H1 (cell line): ENCODE measurements around the gene WNT9A. TPM values are rescaled to one million over a fixed set of nuclear protein-coding genes. Genes with fewer than 3 reads are reported as not detected.
"Not testable (repeated sequence)": the region's sequence is repeated elsewhere in the genome, so short reads cannot be mapped to it uniquely, and the experiment has no call there.

Experiments
- CTCF ChIA-PET: fragments of 300-600 bp; sonication (Branson Sonifier 250); formaldehyde crosslinking; loops from one replicate; lab custom pipeline; 2021; ENCODE audit not compliant: partially characterized antibody; lab: Charles Lee
- POLR2A ChIA-PET: fragments of 300-600 bp; sonication (Branson Sonifier 250); formaldehyde crosslinking; loops from one replicate; lab custom pipeline; 2021; ENCODE audit warnings: inconsistent platforms; ENCODE audit not compliant: partially characterized antibody; lab: Charles Lee
- DNase-seq, 2 experiments: peaks; one replicate each; pipeline versions ENCODE4 v3.0.0 to v3.0.0-alpha.2; 2010 to 2022; ENCODE audit warnings: low spot score in 2 of 2, low read depth in 1 of 2, mixed read lengths in 1 of 2
- FAIRE-seq: peaks from 2 replicates; lab custom pipeline; 2011; peaks lifted over from hg19 to GRCh38; lab: Jason Lieb, UNC
- H2AFZ ChIP-seq: 2 replicates; pipeline ENCODE4 v1.8.1; 2012; ENCODE audit warnings: low read length, inconsistent platforms
- H2AK5ac ChIP-seq: 2 replicates; pipeline ENCODE4 v1.6.1; 2013; ENCODE audit warnings: low read depth, low read length
- H2BK120ac ChIP-seq: replicated peaks from 2 replicates; pipeline ENCODE3; 2013; ENCODE audit warnings: low read depth, low read length, inconsistent platforms
- H2BK12ac ChIP-seq: 2 replicates; pipeline ENCODE4 v1.6.1; 2013; ENCODE audit warnings: low read depth, low read length
- H2BK15ac ChIP-seq: 2 replicates; pipeline ENCODE4 v1.6.1; 2013; ENCODE audit warnings: low read length
- H2BK20ac ChIP-seq: 2 replicates; pipeline ENCODE4 v1.6.1; 2013; ENCODE audit warnings: low read length
- H2BK5ac ChIP-seq: 2 replicates; pipeline ENCODE4 v1.6.1; 2013; ENCODE audit warnings: low read depth, low read length
- H3K14ac ChIP-seq: 2 replicates; pipeline ENCODE4 v1.6.1; 2013; ENCODE audit warnings: inconsistent platforms; ENCODE audit not compliant: insufficient read length
- H3K18ac ChIP-seq: 2 replicates; pipeline ENCODE4 v1.6.1; 2013; ENCODE audit warnings: low read length; ENCODE audit errors: extremely low read depth
- H3K23ac ChIP-seq: 2 replicates; pipeline ENCODE4 v1.6.1; 2013; ENCODE audit warnings: inconsistent platforms; ENCODE audit not compliant: insufficient read length
- H3K23me2 ChIP-seq: 2 replicates; pipeline ENCODE4 v1.6.1; 2013; ENCODE audit warnings: low read depth, low read length
- H3K27ac ChIP-seq: 2 replicates; pipeline ENCODE4 v1.6.1; 2011; ENCODE audit warnings: low read depth, low read length, inconsistent platforms
- H3K27me3 ChIP-seq, 4 experiments: replicated peaks in 1 of 4; 1 replicate in 1 of 4; 2 replicates in 3 of 4; pipeline versions ENCODE4 v1.6.1 to v1.8.1; 2011 to 2013; ENCODE audit warnings: low read length in 3 of 4, mild to moderate bottlenecking in 3 of 4, inconsistent platforms in 2 of 4, mixed read lengths in 2 of 4, moderate library complexity in 1 of 4; ENCODE audit not compliant: control insufficient read depth in 3 of 4, insufficient read depth in 3 of 4; ENCODE audit errors: extremely low read depth in 1 of 4
- H3K36me3 ChIP-seq, 4 experiments: 2 replicates each; pipeline versions ENCODE4 v1.6.1 to v1.8.1; 2011 to 2013; ENCODE audit warnings: mild to moderate bottlenecking in 4 of 4, low read length in 3 of 4, moderate library complexity in 2 of 4, control low read depth in 1 of 4, inconsistent platforms in 1 of 4; ENCODE audit not compliant: insufficient read depth in 4 of 4, control insufficient read depth in 2 of 4
- H3K4ac ChIP-seq: replicated peaks from 2 replicates; pipeline ENCODE3; 2013; ENCODE audit warnings: low read length, low read depth, mixed read lengths, inconsistent platforms; ENCODE audit not compliant: insufficient read length
- H3K4me1 ChIP-seq, 4 experiments: replicated peaks in 1 of 4; 1 replicate in 1 of 4; 2 replicates in 3 of 4; pipeline versions ENCODE4 v1.6.1 to v1.8.1; 2011 to 2013; ENCODE audit warnings: low read length in 3 of 4, inconsistent platforms in 2 of 4, mixed read lengths in 1 of 4; ENCODE audit not compliant: insufficient read depth in 4 of 4, control insufficient read depth in 3 of 4
- H3K4me2 ChIP-seq, 2 experiments: 2 replicates each; pipeline versions ENCODE4 v1.6.1 to v1.8.1; 2011 to 2013; ENCODE audit warnings: low read depth in 2 of 2, low read length in 2 of 2, control low read depth in 1 of 2, inconsistent platforms in 1 of 2, mild to moderate bottlenecking in 1 of 2; ENCODE audit not compliant: insufficient read depth in 1 of 2
- H3K4me3 ChIP-seq, 4 experiments: fragments of 200-600, 300-600 bp in 1 of 4; sonication (generic), shearing (Covaris generic), sonication (Bioruptor Twin) in 1 of 4; 2 replicates each; pipeline versions ENCODE4 v1.5.1 to v1.8.1; 2011 to 2016; ENCODE audit warnings: low read length in 4 of 4, low read depth in 3 of 4, control low read depth in 2 of 4, inconsistent platforms in 2 of 4, mild to moderate bottlenecking in 2 of 4, mixed read lengths in 1 of 4, moderate library complexity in 1 of 4; ENCODE audit not compliant: insufficient read depth in 2 of 4; ENCODE audit errors: extremely low read depth in 1 of 4
- H3K56ac ChIP-seq: replicated peaks from 2 replicates; pipeline ENCODE3; 2013; ENCODE audit warnings: low read depth, mild to moderate bottlenecking, mixed read lengths, low read length, inconsistent platforms; ENCODE audit not compliant: insufficient read length
- H3K79me1 ChIP-seq: 2 replicates; pipeline ENCODE4 v1.6.1; 2013; ENCODE audit warnings: low read depth, low read length, control low read depth
- H3K79me2 ChIP-seq, 2 experiments: 2 replicates each; pipeline versions ENCODE4 v1.6.1 to v1.8.1; 2012 to 2013; ENCODE audit warnings: low read length in 2 of 2, mild to moderate bottlenecking in 2 of 2, inconsistent platforms in 1 of 2; ENCODE audit not compliant: insufficient read depth in 2 of 2, control insufficient read depth in 1 of 2
- H3K9ac ChIP-seq, 4 experiments: replicated peaks in 1 of 4; 1 replicate in 1 of 4; 2 replicates in 3 of 4; pipeline versions ENCODE4 v1.6.1 to v1.8.1; 2011 to 2013; ENCODE audit warnings: low read depth in 3 of 4, low read length in 3 of 4, control low read depth in 2 of 4, mild to moderate bottlenecking in 2 of 4, moderate library complexity in 2 of 4, inconsistent platforms in 1 of 4; ENCODE audit errors: extremely low read depth in 1 of 4
- H3K9me3 ChIP-seq, 2 experiments: 2 replicates each; pipeline versions ENCODE4 v1.6.1 to v1.8.1; 2012 to 2013; ENCODE audit warnings: mild to moderate bottlenecking in 2 of 2, moderate library complexity in 2 of 2, control low read depth in 1 of 2, inconsistent platforms in 1 of 2, low read depth in 1 of 2, low read length in 1 of 2, mixed read lengths in 1 of 2; ENCODE audit not compliant: insufficient read depth in 2 of 2
- H4K20me1 ChIP-seq, 2 experiments: replicated peaks in 1 of 2; 2 replicates each; pipeline versions ENCODE3 to v1.8.1; 2011 to 2013; ENCODE audit warnings: inconsistent platforms in 2 of 2, low read length in 2 of 2, mild to moderate bottlenecking in 1 of 2; ENCODE audit not compliant: insufficient read depth in 2 of 2, control insufficient read depth in 1 of 2
- H4K5ac ChIP-seq: 2 replicates; pipeline ENCODE4 v1.6.1; 2013; ENCODE audit warnings: low read length, low read depth, mixed read lengths, inconsistent platforms; ENCODE audit not compliant: insufficient read length
- H4K8ac ChIP-seq: 2 replicates; pipeline ENCODE4 v1.8.0; 2013; ENCODE audit warnings: mild to moderate bottlenecking, moderate library complexity, low read length, inconsistent platforms; ENCODE audit not compliant: insufficient read depth; ENCODE audit errors: extremely low read depth
- H4K91ac ChIP-seq: replicated peaks from 2 replicates; pipeline ENCODE3; 2013; ENCODE audit warnings: low read length, mixed read lengths, inconsistent platforms; ENCODE audit not compliant: insufficient read length
- WGBS, 2 experiments: shearing (Covaris generic) in 1 of 2; methylation state at CpG; one replicate each; pipeline versions ENCODE4 v1.1.6 to v1.1.7; 2013 to 2015; ENCODE audit warnings: low lambda C conversion rate in 2 of 2, mixed read lengths in 2 of 2, inconsistent platforms in 1 of 2, low coverage in 1 of 2, missing lambda C conversion rate in 1 of 2; ENCODE audit not compliant: insufficient replicate concordance in 2 of 2, insufficient coverage in 1 of 2, insufficient read length in 1 of 2; ENCODE audit errors: extremely low coverage in 1 of 2, missing lambda C conversion rate in 1 of 2; 5-methylcytosine and 5-hydroxymethylcytosine counted together
- polyA plus RNA-seq, 7 experiments: library from polyadenylated mRNA; depleted of rRNA in 3 of 7; stranded (reverse) in 5 of 7; unstranded in 2 of 7; fragments of >200 nt in 5 of 7; fragments of 200-250 nt in 2 of 7; gene quantifications; 1 replicate in 5 of 7; 2 replicates in 1 of 7; 4 replicates in 1 of 7; pipeline versions ENCODE4 v1.2.1 to v1.2.3, GENCODE V29; 2011 to 2013; ENCODE audit warnings: missing spikeins in 2 of 7, mixed read lengths in 2 of 7
- total RNA-seq: library from RNA; stranded (reverse); fragmentation: NEBNext Ultra II Directional; extraction: Animal tissue kit (Norgen Biotek cat#: 25700); gene quantifications from 2 replicates; pipeline ENCODE4 v1.2.1, GENCODE V29; 2021

Gene WNT9A
- total and polyA plus RNA-seq, 2 of the 8 experiments (the other 6 are each of a cell fraction or from before 2014, with no cell fraction given), result 1.1 to 1.5 TPM

- DNase-seq, H3K4ac ChIP-seq, H4K5ac ChIP-seq, H4K8ac ChIP-seq, H2AK5ac ChIP-seq, H3K23me2 ChIP-seq, H3K4me2 ChIP-seq, H4K91ac ChIP-seq, H3K9ac ChIP-seq, H2BK15ac ChIP-seq, H2BK120ac ChIP-seq, H3K56ac ChIP-seq, H2AFZ ChIP-seq, H3K27ac ChIP-seq, H2BK5ac ChIP-seq, POLR2A ChIA-PET, H3K18ac ChIP-seq, H3K79me1 ChIP-seq, H3K36me3 ChIP-seq, H3K27me3 ChIP-seq, H3K14ac ChIP-seq, H3K79me2 ChIP-seq, H2BK12ac ChIP-seq, H3K4me3 ChIP-seq, H3K23ac ChIP-seq, H3K9me3 ChIP-seq, CTCF ChIA-PET, FAIRE-seq, H2BK20ac ChIP-seq, H4K20me1 ChIP-seq, H3K4me1 ChIP-seq: not testable (repeated sequence)
- WGBS, 2 experiments, result 96% methylated on average over 3 of the region's 3 CpGs; no CpG with 5 or more reads in 1 of the 2 experiments
Observed at GRCh38 chr1:227877810-227878209, 69.9 kb downstream of the WNT9A start.

GRCh38 chr1:227871892-227872291, 75.8 kb downstream of the WNT9A start:
- not testable (repeated sequence) for H2BK120ac ChIP-seq, DNase-seq
- CTCF ChIA-PET, result interaction anchor here (1.0 to 1.2 kb wide), 2 partner anchors 82 to 109 kb away, joined by 3 read pairs; no protein-coding TSS in a partner anchor

More at GRCh38 chr1:227871892-227872291, 75.8 kb downstream of the WNT9A start:
- H3K36me3 ChIP-seq, H3K4me3 ChIP-seq, H4K8ac ChIP-seq, H2AK5ac ChIP-seq, FAIRE-seq, H3K27me3 ChIP-seq, H3K79me2 ChIP-seq, H3K18ac ChIP-seq, H3K14ac ChIP-seq, H3K4ac ChIP-seq, H4K91ac ChIP-seq, H2BK20ac ChIP-seq, H3K23me2 ChIP-seq, H3K23ac ChIP-seq, H3K4me1 ChIP-seq, H2BK15ac ChIP-seq, H3K9me3 ChIP-seq, H3K79me1 ChIP-seq, POLR2A ChIA-PET, H4K20me1 ChIP-seq, H2AFZ ChIP-seq, H2BK12ac ChIP-seq, H3K9ac ChIP-seq, H3K56ac ChIP-seq, H4K5ac ChIP-seq, H3K4me2 ChIP-seq, H2BK5ac ChIP-seq, H3K27ac ChIP-seq: not testable (repeated sequence)
- 91% methylated on average over 5 of the region's 5 CpGs; no CpG with 5 or more reads in 1 of the 2 experiments for WGBS, 2 experiments
